Measurements from ENCODE around the gene TMX3. TPM values are rescaled to one million over a fixed set of nuclear protein-coding genes. Genes with fewer than 3 reads are reported as not detected.

TMX3 gene
- total RNA-seq, 1 donor from 2014 or later: 64.6 TPM

DNA sequence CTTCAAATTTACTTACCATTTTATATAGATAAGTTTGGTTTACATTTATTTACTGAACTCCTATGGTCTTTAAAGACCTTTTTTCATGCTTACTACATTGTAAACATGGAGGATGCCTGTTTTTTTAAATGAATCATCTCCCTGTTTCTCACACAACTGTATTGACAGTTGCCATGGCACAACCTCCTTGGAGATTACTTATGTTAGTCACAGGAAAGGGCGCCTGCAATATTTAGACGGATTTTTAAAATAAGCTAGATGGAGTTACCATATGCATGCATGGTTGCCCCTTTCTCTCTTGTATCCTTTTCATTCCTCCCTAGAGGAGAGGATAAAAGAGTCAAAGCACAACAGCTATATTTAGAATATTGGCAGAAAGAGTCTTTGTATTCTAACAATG is 48.2 kb upstream of the TMX3 start:
- peak overlapping the region; percentile 43 for H3K27ac ChIP-seq (ENCODE audit: low read depth, low read length)
- peak overlapping the region; percentile 29 for H3K27ac Mint-ChIP-seq (ENCODE audit: unreplicated experiment)
- no peak overlapping the region for H3K4me2 ChIP-seq (ENCODE audit: low read length)
- DNase-seq (ENCODE audit: low read depth) (peak; percentile 21), FAIRE-seq (no peak)
- H3K9me3 Mint-ChIP-seq (ENCODE audit: unreplicated experiment): peaks cover 5% of the 10 kb centered on the region
- peaks cover 18% of the 10 kb centered on the region for H3K4me1 Mint-ChIP-seq (ENCODE audit: low read depth, unreplicated experiment)
- no peaks in the 10 kb centered on the region for H3K79me2 ChIP-seq (ENCODE audit: insufficient read depth, low read length)
- no peaks in the 10 kb centered on the region for H4K20me1 ChIP-seq (ENCODE audit: insufficient read depth, low read length)
- H3K4me3 Mint-ChIP-seq (ENCODE audit: unreplicated experiment): no peak overlapping the region
- no peaks in the 10 kb centered on the region for H3K36me3 Mint-ChIP-seq (ENCODE audit: low read depth, unreplicated experiment)
- H3K9ac ChIP-seq (ENCODE audit: low read length): no peak overlapping the region
- H3K4me3 ChIP-seq (ENCODE audit: insufficient read depth, low read depth, low read length): no peak overlapping the region
- no peak overlapping the region for H2AFZ ChIP-seq (ENCODE audit: low read depth, low read length)
- H3K9me3 ChIP-seq (ENCODE audit: insufficient read depth, low read depth, low read length): peaks cover 4% of the 10 kb centered on the region
- TF ChIP-seq EZH2 (IDR thresholded peaks at IDR 0.05; ENCODE audit: insufficient read depth, low read length): no peak
- TF ChIP-seq, protein P1, sequence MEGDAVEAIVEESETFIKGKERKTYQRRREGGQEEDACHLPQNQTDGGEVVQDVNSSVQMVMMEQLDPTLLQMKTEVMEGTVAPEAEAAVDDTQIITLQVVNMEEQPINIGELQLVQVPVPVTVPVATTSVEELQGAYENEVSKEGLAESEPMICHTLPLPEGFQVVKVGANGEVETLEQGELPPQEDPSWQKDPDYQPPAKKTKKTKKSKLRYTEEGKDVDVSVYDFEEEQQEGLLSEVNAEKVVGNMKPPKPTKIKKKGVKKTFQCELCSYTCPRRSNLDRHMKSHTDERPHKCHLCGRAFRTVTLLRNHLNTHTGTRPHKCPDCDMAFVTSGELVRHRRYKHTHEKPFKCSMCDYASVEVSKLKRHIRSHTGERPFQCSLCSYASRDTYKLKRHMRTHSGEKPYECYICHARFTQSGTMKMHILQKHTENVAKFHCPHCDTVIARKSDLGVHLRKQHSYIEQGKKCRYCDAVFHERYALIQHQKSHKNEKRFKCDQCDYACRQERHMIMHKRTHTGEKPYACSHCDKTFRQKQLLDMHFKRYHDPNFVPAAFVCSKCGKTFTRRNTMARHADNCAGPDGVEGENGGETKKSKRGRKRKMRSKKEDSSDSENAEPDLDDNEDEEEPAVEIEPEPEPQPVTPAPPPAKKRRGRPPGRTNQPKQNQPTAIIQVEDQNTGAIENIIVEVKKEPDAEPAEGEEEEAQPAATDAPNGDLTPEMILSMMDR (IDR thresholded peaks at IDR 0.05; ENCODE audit: insufficient read depth, low read depth, low read length): no peak
- no peaks in the 10 kb centered on the region for H3K36me3 ChIP-seq (ENCODE audit: insufficient read depth, low read length)
- no peaks in the 10 kb centered on the region for H3K27me3 ChIP-seq (ENCODE audit: insufficient read depth, low read length)
- peaks cover 5% of the 10 kb centered on the region for H3K4me1 ChIP-seq (ENCODE audit: insufficient read depth, low read length)
- no peaks in the 10 kb centered on the region for H3K27me3 Mint-ChIP-seq (ENCODE audit: low read depth, unreplicated experiment)

DNA sequence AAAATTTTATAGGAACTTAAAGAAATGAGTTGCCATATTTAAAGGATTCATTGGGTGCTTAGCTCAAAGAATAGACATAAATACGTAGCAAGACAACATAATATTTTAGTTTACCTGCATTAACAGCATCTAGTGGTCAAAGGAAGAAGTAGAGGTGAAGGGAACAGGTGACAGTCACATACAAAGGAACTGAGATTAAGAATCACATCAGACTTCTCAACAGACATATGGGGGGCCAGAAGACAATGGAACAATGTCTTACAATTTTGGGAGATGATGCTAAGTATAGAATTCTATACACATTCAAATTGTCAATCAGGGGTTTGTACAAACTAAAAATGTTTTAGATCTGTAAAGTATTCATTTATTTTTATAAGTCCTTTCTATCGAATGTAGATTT is 44.4 kb upstream of the TMX3 start:
- H3K27ac ChIP-seq (ENCODE audit: low read depth, low read length): no peak overlapping the region
- peaks cover 5% of the 10 kb centered on the region for H3K4me1 ChIP-seq (ENCODE audit: insufficient read depth, low read length)
- DNase-seq (ENCODE audit: low read depth) (no peak), FAIRE-seq (no peak)
- peaks cover 4% of the 10 kb centered on the region for H3K9me3 ChIP-seq (ENCODE audit: insufficient read depth, low read depth, low read length)
- H2AFZ ChIP-seq (ENCODE audit: low read depth, low read length): no peak overlapping the region
- H3K4me1 Mint-ChIP-seq (ENCODE audit: low read depth, unreplicated experiment): peaks cover 13% of the 10 kb centered on the region
- H3K36me3 Mint-ChIP-seq (ENCODE audit: low read depth, unreplicated experiment): no peaks in the 10 kb centered on the region
- H3K27ac Mint-ChIP-seq (ENCODE audit: unreplicated experiment): no peak overlapping the region
- no peak overlapping the region for H3K4me3 Mint-ChIP-seq (ENCODE audit: unreplicated experiment)
- peaks cover 5% of the 10 kb centered on the region for H3K9me3 Mint-ChIP-seq (ENCODE audit: unreplicated experiment)
- H4K20me1 ChIP-seq (ENCODE audit: insufficient read depth, low read length): no peaks in the 10 kb centered on the region
- no peaks in the 10 kb centered on the region for H3K36me3 ChIP-seq (ENCODE audit: insufficient read depth, low read length)
- H3K4me3 ChIP-seq (ENCODE audit: insufficient read depth, low read depth, low read length): no peak overlapping the region
- H3K27me3 ChIP-seq (ENCODE audit: insufficient read depth, low read length): no peaks in the 10 kb centered on the region
- H3K27me3 Mint-ChIP-seq (ENCODE audit: low read depth, unreplicated experiment): no peaks in the 10 kb centered on the region
- no peak overlapping the region for H3K9ac ChIP-seq (ENCODE audit: low read length)
- no peak for TF ChIP-seq EZH2 (IDR thresholded peaks at IDR 0.05; ENCODE audit: insufficient read depth, low read length)
- TF ChIP-seq, protein P1 (IDR thresholded peaks at IDR 0.05; ENCODE audit: insufficient read depth, low read depth, low read length): no peak
- no peaks in the 10 kb centered on the region for H3K79me2 ChIP-seq (ENCODE audit: insufficient read depth, low read length)
- H3K4me2 ChIP-seq (ENCODE audit: low read length): no peak overlapping the region

DNA sequence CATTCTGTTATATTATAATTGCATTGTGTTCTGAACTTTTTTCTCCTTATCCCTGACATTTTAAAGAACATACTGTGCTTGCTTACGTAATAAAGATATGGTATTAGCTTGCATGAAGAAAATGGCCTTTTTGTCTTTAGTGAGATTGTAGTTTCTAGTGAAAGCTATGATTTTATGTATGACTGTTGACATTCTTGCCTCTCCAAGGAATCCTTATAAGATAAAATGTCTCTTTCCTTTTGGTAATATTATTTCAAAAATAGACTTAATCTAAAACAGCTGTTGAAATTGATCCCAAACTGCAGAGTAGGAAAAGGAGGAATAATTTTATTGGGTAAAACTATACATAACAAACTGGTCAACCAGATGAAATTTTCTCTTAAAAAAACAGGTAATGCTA is 42.2 kb upstream of the TMX3 start:
- H3K79me2 ChIP-seq (ENCODE audit: insufficient read depth, low read length): no peaks in the 10 kb centered on the region
- no peaks in the 10 kb centered on the region for H3K36me3 ChIP-seq (ENCODE audit: insufficient read depth, low read length)
- H3K4me1 ChIP-seq (ENCODE audit: insufficient read depth, low read length): no peaks in the 10 kb centered on the region
- no peak overlapping the region for H3K9ac ChIP-seq (ENCODE audit: low read length)
- H3K27ac ChIP-seq (ENCODE audit: low read depth, low read length): no peak overlapping the region
- Mint-ChIP-seq H3K9me3 (ENCODE audit: unreplicated experiment) (peaks cover 5% of the 10 kb centered on the region), H3K36me3 (ENCODE audit: low read depth, unreplicated experiment) (no peaks in the 10 kb centered on the region), H3K27me3 (ENCODE audit: low read depth, unreplicated experiment) (no peaks in the 10 kb centered on the region), H3K4me3 (ENCODE audit: unreplicated experiment) (no peak overlapping the region), H3K4me1 (ENCODE audit: low read depth, unreplicated experiment) (no peaks in the 10 kb centered on the region), H3K27ac (ENCODE audit: unreplicated experiment) (no peak overlapping the region)
- H3K4me3 ChIP-seq (ENCODE audit: insufficient read depth, low read depth, low read length): no peak overlapping the region
- no peaks in the 10 kb centered on the region for H4K20me1 ChIP-seq (ENCODE audit: insufficient read depth, low read length)
- no peak overlapping the region for H3K4me2 ChIP-seq (ENCODE audit: low read length)
- TF ChIP-seq, protein P1 (IDR thresholded peaks at IDR 0.05; ENCODE audit: insufficient read depth, low read depth, low read length): no peak
- FAIRE-seq: no peak
- H3K9me3 ChIP-seq (ENCODE audit: insufficient read depth, low read depth, low read length): peaks cover 4% of the 10 kb centered on the region
- no peak for DNase-seq (ENCODE audit: low read depth)
- no peak overlapping the region for H2AFZ ChIP-seq (ENCODE audit: low read depth, low read length)
- no peaks in the 10 kb centered on the region for H3K27me3 ChIP-seq (ENCODE audit: insufficient read depth, low read length)

Measured in astrocyte (in vitro differentiated cells and primary cell).